ENCODE results near the gene DDX55.

The DDX55 gene

DNA sequence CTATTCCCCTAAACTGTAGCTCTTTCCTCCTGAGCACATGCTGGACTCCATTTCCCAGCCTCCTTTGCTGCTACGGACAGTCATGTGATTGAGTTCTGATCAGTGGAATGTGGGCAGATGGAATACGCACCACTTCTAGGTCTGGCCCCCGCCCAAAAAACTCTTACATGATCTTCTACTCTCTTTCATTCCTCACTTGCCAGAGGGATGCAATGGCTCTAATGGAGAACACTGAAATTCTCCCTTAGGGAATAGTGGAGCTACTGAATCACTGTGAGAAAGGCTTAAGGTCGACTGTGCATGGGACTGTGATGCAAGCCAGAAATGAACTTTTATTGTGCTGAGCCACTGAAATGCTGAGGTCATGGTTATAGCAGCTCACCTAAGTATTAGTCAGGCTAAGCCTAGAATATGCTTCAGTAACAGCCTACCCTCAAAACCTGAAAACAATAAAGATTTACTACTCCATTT, 30.5 kb upstream of the DDX55 start:
- Histone ChIP-seq H3K4me2 (ENCODE audit: low read length) (no peak overlapping the region), H3K4me1 (ENCODE audit: low read length) (no peaks in the 10 kb centered on the region), H3K79me2 (ENCODE audit: low read length) (no peaks in the 10 kb centered on the region), H3K27me3 (ENCODE audit: low read depth, low read length) (peaks cover 9% of the 10 kb centered on the region; the same call in 1 of the 2 replicates), H3K27ac (ENCODE audit: low read length) (no peak overlapping the region), H3K9me3 (ENCODE audit: insufficient read depth, low read length) (no peaks in the 10 kb centered on the region), H4K20me1 (ENCODE audit: insufficient read depth, low read length) (no peaks in the 10 kb centered on the region), H2AFZ (ENCODE audit: low read depth, low read length) (no peak overlapping the region), H3K4me3 (ENCODE audit: low read length) (no peak overlapping the region), H3K36me3 (replicated peaks; ENCODE audit: low read depth, low read length) (no peaks in the 10 kb centered on the region), H3K9ac (ENCODE audit: low read length) (no peak overlapping the region)
- TF ChIP-seq EZH2phosphoT487 (IDR thresholded peaks at IDR 0.05; ENCODE audit: low read depth): no peak
- TF ChIP-seq, protein P1, sequence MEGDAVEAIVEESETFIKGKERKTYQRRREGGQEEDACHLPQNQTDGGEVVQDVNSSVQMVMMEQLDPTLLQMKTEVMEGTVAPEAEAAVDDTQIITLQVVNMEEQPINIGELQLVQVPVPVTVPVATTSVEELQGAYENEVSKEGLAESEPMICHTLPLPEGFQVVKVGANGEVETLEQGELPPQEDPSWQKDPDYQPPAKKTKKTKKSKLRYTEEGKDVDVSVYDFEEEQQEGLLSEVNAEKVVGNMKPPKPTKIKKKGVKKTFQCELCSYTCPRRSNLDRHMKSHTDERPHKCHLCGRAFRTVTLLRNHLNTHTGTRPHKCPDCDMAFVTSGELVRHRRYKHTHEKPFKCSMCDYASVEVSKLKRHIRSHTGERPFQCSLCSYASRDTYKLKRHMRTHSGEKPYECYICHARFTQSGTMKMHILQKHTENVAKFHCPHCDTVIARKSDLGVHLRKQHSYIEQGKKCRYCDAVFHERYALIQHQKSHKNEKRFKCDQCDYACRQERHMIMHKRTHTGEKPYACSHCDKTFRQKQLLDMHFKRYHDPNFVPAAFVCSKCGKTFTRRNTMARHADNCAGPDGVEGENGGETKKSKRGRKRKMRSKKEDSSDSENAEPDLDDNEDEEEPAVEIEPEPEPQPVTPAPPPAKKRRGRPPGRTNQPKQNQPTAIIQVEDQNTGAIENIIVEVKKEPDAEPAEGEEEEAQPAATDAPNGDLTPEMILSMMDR (IDR thresholded peaks at IDR 0.05; ENCODE audit: low read depth, low read length): no peak

DNA sequence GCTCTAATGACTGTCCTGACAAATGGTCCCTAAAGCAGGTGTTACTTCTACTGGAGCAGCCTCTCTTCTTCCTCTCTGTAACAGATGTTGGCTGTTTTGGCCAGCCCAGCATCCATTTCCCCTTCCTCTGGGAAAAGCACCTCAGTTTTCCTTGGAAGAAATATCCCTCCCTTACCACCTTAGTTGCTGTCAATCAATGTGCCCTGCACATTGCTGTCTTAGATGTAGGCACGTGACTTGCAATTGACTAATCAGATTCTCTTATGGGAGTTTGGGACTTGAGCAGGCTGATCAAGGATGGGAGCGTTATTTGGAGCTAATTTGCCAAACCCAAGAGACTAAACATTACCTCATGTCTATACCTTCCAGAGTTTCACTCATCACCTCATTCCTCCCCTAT, 29.5 kb upstream of the DDX55 start:
- Histone ChIP-seq H3K9ac (ENCODE audit: low read length) (no peak overlapping the region), H3K79me2 (ENCODE audit: low read length) (no peaks in the 10 kb centered on the region), H2AFZ (ENCODE audit: low read depth, low read length) (no peak overlapping the region), H3K27me3 (ENCODE audit: low read depth, low read length) (peaks cover 9% of the 10 kb centered on the region; the same call in 1 of the 2 replicates), H4K20me1 (ENCODE audit: insufficient read depth, low read length) (no peaks in the 10 kb centered on the region), H3K36me3 (replicated peaks; ENCODE audit: low read depth, low read length) (no peaks in the 10 kb centered on the region), H3K27ac (ENCODE audit: low read length) (no peak overlapping the region), H3K4me1 (ENCODE audit: low read length) (no peaks in the 10 kb centered on the region), H3K4me3 (ENCODE audit: low read length) (no peak overlapping the region), H3K9me3 (ENCODE audit: insufficient read depth, low read length) (no peaks in the 10 kb centered on the region), H3K4me2 (ENCODE audit: low read length) (no peak overlapping the region)
- TF ChIP-seq EZH2phosphoT487 (IDR thresholded peaks at IDR 0.05; ENCODE audit: low read depth): no peak
- TF ChIP-seq, protein P1 (IDR thresholded peaks at IDR 0.05; ENCODE audit: low read depth, low read length): no peak

DNA sequence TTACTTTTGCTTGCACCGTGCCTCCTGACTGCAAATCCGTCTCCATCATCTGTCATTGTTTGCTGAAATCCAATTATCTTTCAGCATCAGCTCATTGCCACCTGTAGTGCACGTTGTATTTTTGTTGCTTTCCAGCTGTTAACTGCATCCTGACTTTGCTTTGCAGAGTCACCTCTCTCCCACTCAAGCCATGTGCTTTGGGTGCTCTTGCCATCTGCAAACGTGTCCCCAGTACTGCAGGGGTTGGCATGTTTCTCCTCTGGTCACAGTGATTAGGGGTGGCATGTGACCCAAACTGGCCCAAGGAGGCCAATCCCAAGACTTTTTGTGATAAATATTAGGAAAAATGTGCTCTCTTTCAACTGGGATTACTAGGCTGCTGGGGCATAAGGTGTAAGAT, 28.0 kb upstream of the DDX55 start:
- Histone ChIP-seq H3K4me3 (ENCODE audit: low read length) (no peak overlapping the region), H3K9me3 (ENCODE audit: insufficient read depth, low read length) (no peaks in the 10 kb centered on the region), H3K9ac (ENCODE audit: low read length) (no peak overlapping the region), H3K27ac (ENCODE audit: low read length) (no peak overlapping the region), H4K20me1 (ENCODE audit: insufficient read depth, low read length) (no peaks in the 10 kb centered on the region), H3K79me2 (ENCODE audit: low read length) (no peaks in the 10 kb centered on the region), H3K27me3 (ENCODE audit: low read depth, low read length) (peaks cover 9% of the 10 kb centered on the region; the same call in 1 of the 2 replicates), H3K4me1 (ENCODE audit: low read length) (no peaks in the 10 kb centered on the region), H3K36me3 (replicated peaks; ENCODE audit: low read depth, low read length) (no peaks in the 10 kb centered on the region), H3K4me2 (ENCODE audit: low read length) (no peak overlapping the region), H2AFZ (ENCODE audit: low read depth, low read length) (no peak overlapping the region)
- TF ChIP-seq, protein P1 (IDR thresholded peaks at IDR 0.05; ENCODE audit: low read depth, low read length): no peak
- TF ChIP-seq EZH2phosphoT487 (IDR thresholded peaks at IDR 0.05; ENCODE audit: low read depth): no peak

DNA sequence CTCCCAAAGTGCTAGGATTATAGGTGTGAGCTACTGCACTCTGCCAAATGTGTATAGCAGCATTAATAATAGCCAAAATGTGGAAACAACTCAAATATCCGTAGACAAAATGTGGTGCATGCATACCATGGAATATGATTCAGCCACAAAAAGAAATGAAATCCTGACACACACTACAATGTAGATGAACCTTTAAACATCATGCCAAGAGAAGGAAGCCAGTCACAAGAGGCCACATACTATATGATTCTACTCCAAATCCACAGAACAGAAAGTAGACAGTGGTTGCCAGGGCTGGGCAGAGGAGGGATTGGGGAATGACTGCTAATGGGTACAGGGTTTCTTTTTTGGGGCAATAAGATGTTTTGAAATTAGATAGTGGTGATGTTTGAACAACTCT, 25.3 kb upstream of the DDX55 start:
- Histone ChIP-seq H3K4me3 (ENCODE audit: low read length) (no peak overlapping the region), H3K79me2 (ENCODE audit: low read length) (no peaks in the 10 kb centered on the region), H3K9ac (ENCODE audit: low read length) (no peak overlapping the region), H4K20me1 (ENCODE audit: insufficient read depth, low read length) (no peaks in the 10 kb centered on the region), H2AFZ (ENCODE audit: low read depth, low read length) (no peak overlapping the region), H3K27ac (ENCODE audit: low read length) (no peak overlapping the region), H3K27me3 (ENCODE audit: low read depth, low read length) (0 out of 2 replicates have a peak, but pooled peaks cover 4% of the 10 kb centered on the region), H3K9me3 (ENCODE audit: insufficient read depth, low read length) (no peaks in the 10 kb centered on the region), H3K4me1 (ENCODE audit: low read length) (no peaks in the 10 kb centered on the region), H3K36me3 (replicated peaks; ENCODE audit: low read depth, low read length) (no peaks in the 10 kb centered on the region), H3K4me2 (ENCODE audit: low read length) (no peak overlapping the region)
- TF ChIP-seq, protein P1 (IDR thresholded peaks at IDR 0.05; ENCODE audit: low read depth, low read length): no peak
- no peak for TF ChIP-seq EZH2phosphoT487 (IDR thresholded peaks at IDR 0.05; ENCODE audit: low read depth)

Measured in OCI-LY3 (cell line).